Prostate gland (tissue), 2 donors: ENCODE data around the gene NPTX1. TPM values are rescaled to one million over a fixed set of nuclear protein-coding genes. Genes with fewer than 3 reads are reported as not detected.

Source experiments
- DNase-seq: peaks from one replicate; pipeline ENCODE4 v3.0.0-alpha.2; 2019; ENCODE audit warnings: low spot score
- H3K27ac ChIP-seq, 2 donors: fragments of 200-600 bp; sonication (generic); 2 replicates each; pipeline ENCODE4 v1.5.1; 2017 to 2019
- H3K27me3 ChIP-seq: fragments of 200-600 bp; sonication (generic); replicated peaks from 2 replicates; pipeline ENCODE4 v1.5.1; 2019; ENCODE audit not compliant: insufficient read depth
- H3K36me3 ChIP-seq, 2 donors: fragments of 200-600 bp; sonication (generic); 1 replicate in 1 of 2; 2 replicates in 1 of 2; pipeline versions ENCODE4 v1.5.1 to v1.8.1; 2017 to 2019
- H3K4me1 ChIP-seq: fragments of 200-600 bp; sonication (generic); replicated peaks from 2 replicates; pipeline ENCODE4 v1.5.1; 2019
- H3K4me3 ChIP-seq, 2 donors: fragments of 200-600 bp; sonication (generic); 2 replicates each; pipeline ENCODE4 v1.5.1; 2017 to 2019
- H3K9me3 ChIP-seq: fragments of 200-600 bp; sonication (generic); 2 replicates; pipeline ENCODE4 v1.5.1; 2017
- CTCF ChIP-seq, 4 experiments: fragments of 200-600 bp in 2 of 4; fragments of 450-650 bp in 2 of 4; sonication (generic) in 2 of 4; IDR thresholded peaks; 1 replicate in 3 of 4; 2 replicates in 1 of 4; pipeline ENCODE4 v1.5.1; 2016 to 2019; ENCODE audit warnings: antibody characterized with exemption in 4 of 4, mild to moderate bottlenecking in 2 of 4, moderate library complexity in 2 of 4
- POLR2A ChIP-seq: fragments of 450-650 bp; IDR thresholded peaks from one replicate; pipeline ENCODE4 v1.6.1; 2016; ENCODE audit warnings: antibody characterized with exemption, mild to moderate bottlenecking
- POLR2AphosphoS5 ChIP-seq: sonication (generic); formaldehyde crosslinking; IDR thresholded peaks from one replicate; pipeline ENCODE4 v1.6.1; 2017; ENCODE audit warnings: antibody characterized with exemption
- WGBS: methylation state at CpG from one replicate; pipeline ENCODE4 v1.1.5; 2018; 5-methylcytosine and 5-hydroxymethylcytosine counted together
- intact Hi-C: fragments of 100-400 bp; cut with DNase I; formaldehyde crosslinking; loops from one replicate; pipeline ENCODE4 v1.14.2; 2022
- total RNA-seq, 2 donors: library from RNA; depleted of rRNA; stranded (reverse); fragments of >200 nt; gene quantifications; one replicate each; pipeline ENCODE4 v1.1.0, GENCODE V29; 2016

Gene NPTX1
- total RNA-seq, 2 donors from 2014 or later = 0.34 to 0.73 TPM

DNA sequence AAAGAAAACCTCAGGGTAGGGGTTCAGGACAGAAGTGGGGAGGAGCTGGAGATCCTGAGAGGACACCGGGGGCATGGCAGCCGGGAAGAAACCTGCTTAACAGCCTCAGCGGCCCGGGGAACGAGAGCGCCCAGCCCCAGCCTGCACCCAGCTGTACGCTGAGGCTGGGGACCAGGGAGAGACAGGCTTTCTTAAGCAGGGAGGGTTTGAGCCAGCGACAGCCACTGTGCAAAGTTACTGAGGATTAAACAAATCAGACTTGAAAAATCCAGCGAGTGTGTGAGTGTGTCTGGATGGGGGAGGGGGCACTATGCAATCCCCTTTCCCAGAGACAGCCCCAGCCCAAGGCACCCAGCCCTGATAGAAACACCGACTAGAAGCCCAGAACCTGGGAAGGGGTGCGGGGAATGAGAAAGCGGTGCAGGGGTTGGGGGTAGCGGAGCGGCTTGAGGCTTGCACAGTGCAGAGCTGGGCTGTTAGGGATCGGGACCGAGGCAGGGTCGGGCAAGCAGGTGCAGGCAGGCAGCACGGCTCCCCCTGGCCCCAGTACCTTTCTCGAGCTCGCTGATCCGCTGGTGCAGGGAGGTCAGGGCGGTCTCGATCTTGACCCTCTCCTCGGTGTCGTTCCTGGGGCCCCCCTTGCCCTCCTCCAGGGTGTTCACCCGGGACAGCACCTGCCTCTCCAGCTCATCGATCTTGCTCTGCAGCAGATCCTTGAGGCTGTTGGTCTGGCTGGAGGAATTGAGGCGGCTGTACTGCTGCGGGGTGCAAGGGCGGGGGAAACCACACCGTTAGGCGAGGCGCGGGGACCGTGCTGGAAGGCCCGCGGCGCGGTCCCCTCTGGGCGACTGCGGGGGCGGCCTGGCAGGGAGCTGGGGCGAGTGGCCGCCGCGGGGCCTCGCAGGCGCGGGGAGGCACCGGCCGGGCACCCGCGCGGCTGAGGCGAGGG is 1.2 kb downstream of the NPTX1 start:
- H3K9me3 ChIP-seq = no peaks in the 10 kb centered on the region
- no peak for DNase-seq
- H3K27me3 ChIP-seq = peaks cover 19% of the 10 kb centered on the region
- TF ChIP-seq POLR2A (no peak), CTCF (IDR thresholded peaks at IDR 0.05) (no peak), POLR2AphosphoS5 (no peak)
- H3K27ac ChIP-seq = no peak overlapping the region
- peaks cover 37% of the 10 kb centered on the region for H3K4me1 ChIP-seq
- no peaks in the 10 kb centered on the region for H3K36me3 ChIP-seq
- intact Hi-C loops = loop anchor here (5.0 to 10.0 kb wide), 2 partner anchors 380 to 497 kb away; no protein-coding TSS in a partner anchor
- WGBS = 6% methylated on average over 26 of the region's 55 CpGs
- peak overlapping the region in 1 of 2 donors; percentile 28 for H3K4me3 ChIP-seq

DNA sequence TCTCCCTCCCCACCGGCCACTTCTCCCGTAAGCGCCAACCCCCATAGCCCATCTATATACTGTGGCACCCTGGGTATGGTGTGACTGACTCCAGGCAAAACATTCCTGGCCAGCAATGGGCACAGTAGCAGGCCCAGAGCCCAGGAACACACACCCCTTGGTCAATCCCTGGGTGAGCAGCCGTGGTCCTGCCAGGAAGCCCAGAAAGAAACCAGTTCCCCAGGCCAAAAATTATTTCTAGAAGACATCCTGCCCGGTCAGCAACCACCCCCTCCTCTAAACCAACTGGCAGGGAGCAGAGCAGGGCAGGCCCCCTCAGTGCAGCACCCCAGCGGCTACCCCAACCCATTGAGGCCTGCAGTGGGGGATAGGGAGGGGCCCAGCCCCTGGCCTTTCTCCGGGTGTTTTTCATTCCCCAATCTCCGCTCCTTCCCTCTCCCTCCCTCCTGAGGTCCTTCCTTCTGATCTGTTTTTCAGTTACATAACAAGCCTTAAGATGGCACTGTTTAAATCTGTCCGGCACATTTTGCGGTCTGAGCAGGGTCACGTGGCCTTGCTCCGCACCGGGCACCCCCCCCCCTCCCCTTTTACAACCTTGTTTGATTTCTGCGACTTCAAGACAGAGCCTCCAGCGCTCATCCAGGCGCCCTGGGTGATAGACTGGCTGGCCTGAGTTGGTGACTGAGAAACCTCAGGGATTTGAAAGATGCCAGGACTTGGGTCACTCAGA is 2.0 kb downstream of the NPTX1 start:
- Histone ChIP-seq H3K27ac (no peak overlapping the region), H3K4me3 (no peak overlapping the region), H3K4me1 (peaks cover 37% of the 10 kb centered on the region), H3K27me3 (peaks cover 19% of the 10 kb centered on the region), H3K36me3 (no peaks in the 10 kb centered on the region), H3K9me3 (no peaks in the 10 kb centered on the region)
- no peak for TF ChIP-seq POLR2A
- peak in 2 of 4 experiments; percentile 23 to 62 for TF ChIP-seq CTCF (IDR thresholded peaks at IDR 0.05)
- TF ChIP-seq POLR2AphosphoS5 = peak; percentile 33
- DNase-seq = peak; percentile 41
- 21% methylated on average over 16 of the region's 16 CpGs for WGBS
- intact Hi-C loops = loop anchor here (10.0 kb wide), 1 partner anchor 380 kb away; no protein-coding TSS in a partner anchor

DNA sequence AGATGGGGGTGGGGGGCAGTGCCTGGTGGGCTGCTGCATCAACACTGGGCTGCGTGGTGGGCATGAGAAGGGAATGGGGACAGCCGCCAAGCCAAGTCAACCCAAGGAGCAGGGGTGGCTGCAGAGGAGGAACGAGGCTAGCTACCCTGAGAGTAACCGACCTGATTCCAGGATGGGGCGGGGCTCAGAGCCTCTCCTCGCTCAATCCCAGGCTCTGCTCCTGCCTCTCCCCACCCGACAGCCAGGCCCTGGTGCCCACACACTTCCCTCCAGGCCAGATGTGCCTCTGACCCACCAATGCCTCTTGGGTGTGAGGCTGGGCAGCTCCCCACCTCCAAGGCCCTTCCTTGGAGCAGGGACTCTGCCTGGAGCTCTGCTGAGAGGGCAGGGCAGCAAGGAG is 2.7 kb downstream of the NPTX1 start:
- peaks cover 15% of the 10 kb centered on the region for H3K27me3 ChIP-seq
- 49% methylated on average over 7 of the region's 7 CpGs for WGBS

DNA sequence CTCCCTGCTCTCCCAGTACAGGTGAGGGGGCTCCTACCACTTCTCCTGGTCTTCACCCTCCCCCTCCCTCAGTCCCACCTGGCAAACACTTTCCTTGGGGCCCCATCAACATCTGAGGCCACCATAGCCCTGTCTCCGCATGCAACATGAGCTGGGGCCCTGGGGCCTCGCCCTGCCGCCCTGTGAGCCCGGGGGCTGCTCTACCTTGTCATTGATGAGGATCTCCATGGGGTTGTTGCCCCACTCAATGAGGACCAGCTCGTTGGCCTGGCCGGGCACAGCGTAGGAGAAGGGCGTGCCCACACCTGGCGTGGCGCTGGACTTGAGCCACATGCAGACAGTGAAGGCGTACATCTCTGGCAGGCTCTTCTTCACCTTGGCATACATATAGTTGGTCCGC is 3.4 kb downstream of the NPTX1 start:
- Histone ChIP-seq H3K4me3 (no peak overlapping the region), H3K36me3 (no peaks in the 10 kb centered on the region), H3K4me1 (peaks cover 29% of the 10 kb centered on the region), H3K9me3 (no peaks in the 10 kb centered on the region), H3K27ac (no peak overlapping the region), H3K27me3 (peaks cover 10% of the 10 kb centered on the region)
- DNase-seq = no peak
- TF ChIP-seq POLR2AphosphoS5 (no peak), POLR2A (no peak), CTCF (IDR thresholded peaks at IDR 0.05) (no peak)
- 92% methylated on average over 12 of the region's 12 CpGs for WGBS
- intact Hi-C loops = loop anchor here (10.0 kb wide), 1 partner anchor 382 kb away; no protein-coding TSS in a partner anchor

More for the DNA sequence above, 2.7 kb downstream of the NPTX1 start:
- no peak overlapping the region for H3K27ac ChIP-seq
- intact Hi-C loops = loop anchor here (10.0 kb wide), 1 partner anchor 381 kb away; no protein-coding TSS in a partner anchor
- peaks cover 35% of the 10 kb centered on the region for H3K4me1 ChIP-seq
- no peak for DNase-seq
- H3K9me3 ChIP-seq = no peaks in the 10 kb centered on the region
- H3K36me3 ChIP-seq = no peaks in the 10 kb centered on the region
- H3K4me3 ChIP-seq = no peak overlapping the region
- TF ChIP-seq CTCF (IDR thresholded peaks at IDR 0.05) = no peak
- no peak for TF ChIP-seq POLR2A
- no peak for TF ChIP-seq POLR2AphosphoS5
